Body of pancreas (tissue), 4 donors: ENCODE results near the gene LDLRAD1.

ENCODE experiments used
- CTCF ChIP-seq, 7 experiments: fragments of 450-650 bp in 4 of 7; fragments of 200-600 bp in 3 of 7; sonication (generic) in 3 of 7; IDR thresholded peaks; one replicate each; pipeline ENCODE4 v1.5.1; 2016 to 2019; ENCODE audit warnings: antibody characterized with exemption in 7 of 7
- POLR2A ChIP-seq, 3 donors: fragments of 450-650 bp; IDR thresholded peaks; one replicate each; pipeline ENCODE4 v1.6.1; 2016; ENCODE audit warnings: antibody characterized with exemption in 3 of 3, mild to moderate bottlenecking in 2 of 3

- TF ChIP-seq CTCF (IDR thresholded peaks at IDR 0.05) (no peak), POLR2A (IDR thresholded peaks at IDR 0.05) (no peak)
Observed at GRCh38 chr1:53998223-53998622, 19.8 kb downstream of the LDLRAD1 start.
